Measurements from ENCODE around the gene PRMT7.

DNA sequence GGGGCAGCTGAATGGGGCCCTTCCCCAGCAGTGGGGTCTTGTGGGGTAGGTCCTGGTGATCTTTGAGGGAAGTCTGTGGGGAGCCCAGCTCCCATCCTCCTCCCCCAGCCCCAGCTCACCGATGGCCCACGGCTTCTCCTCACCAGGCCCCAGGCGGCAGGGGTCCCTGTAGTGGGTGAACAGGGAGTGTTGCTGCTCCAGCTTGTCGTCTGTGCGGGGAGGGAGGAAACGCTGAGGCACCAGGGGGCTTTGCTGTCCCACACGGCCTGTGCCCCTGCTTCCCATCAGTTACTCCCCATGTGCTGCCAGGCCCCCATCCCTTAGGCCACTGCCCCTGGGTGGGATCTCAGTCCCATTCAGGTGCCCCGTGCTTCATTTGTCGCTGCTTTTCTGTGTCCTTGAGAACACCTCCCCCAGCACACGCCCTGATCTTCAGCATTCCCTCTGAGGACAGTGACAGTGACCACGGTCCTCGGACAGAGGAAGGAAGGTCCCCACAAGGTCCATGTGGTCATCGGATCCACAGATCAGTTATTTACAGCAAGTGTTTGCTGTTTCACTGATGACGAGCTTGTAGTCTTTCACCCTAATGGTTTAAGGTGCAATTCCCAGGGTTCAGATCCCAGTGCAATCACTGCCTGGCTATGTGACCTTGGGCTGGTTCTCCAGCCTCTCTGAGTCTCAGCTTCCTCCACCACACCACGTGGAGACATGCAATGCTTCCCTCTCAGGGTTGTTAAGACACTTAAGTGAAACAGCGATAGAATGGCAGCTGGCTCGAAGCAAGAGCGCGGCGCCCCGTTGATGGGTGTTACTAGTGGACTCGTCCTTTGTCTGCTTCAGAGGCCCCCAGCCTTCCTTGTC, 53.1 kb downstream of the PRMT7 start:
- TF ChIP-seq, protein P1, sequence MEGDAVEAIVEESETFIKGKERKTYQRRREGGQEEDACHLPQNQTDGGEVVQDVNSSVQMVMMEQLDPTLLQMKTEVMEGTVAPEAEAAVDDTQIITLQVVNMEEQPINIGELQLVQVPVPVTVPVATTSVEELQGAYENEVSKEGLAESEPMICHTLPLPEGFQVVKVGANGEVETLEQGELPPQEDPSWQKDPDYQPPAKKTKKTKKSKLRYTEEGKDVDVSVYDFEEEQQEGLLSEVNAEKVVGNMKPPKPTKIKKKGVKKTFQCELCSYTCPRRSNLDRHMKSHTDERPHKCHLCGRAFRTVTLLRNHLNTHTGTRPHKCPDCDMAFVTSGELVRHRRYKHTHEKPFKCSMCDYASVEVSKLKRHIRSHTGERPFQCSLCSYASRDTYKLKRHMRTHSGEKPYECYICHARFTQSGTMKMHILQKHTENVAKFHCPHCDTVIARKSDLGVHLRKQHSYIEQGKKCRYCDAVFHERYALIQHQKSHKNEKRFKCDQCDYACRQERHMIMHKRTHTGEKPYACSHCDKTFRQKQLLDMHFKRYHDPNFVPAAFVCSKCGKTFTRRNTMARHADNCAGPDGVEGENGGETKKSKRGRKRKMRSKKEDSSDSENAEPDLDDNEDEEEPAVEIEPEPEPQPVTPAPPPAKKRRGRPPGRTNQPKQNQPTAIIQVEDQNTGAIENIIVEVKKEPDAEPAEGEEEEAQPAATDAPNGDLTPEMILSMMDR (IDR thresholded peaks at IDR 0.05; ENCODE audit: control extremely low read depth in 1 of 3, insufficient read depth in 1 of 3, low read depth in 1 of 3, low read length in 3 of 3), result no peak
- no peak for TF ChIP-seq TAF1 (IDR thresholded peaks at IDR 0.05; ENCODE audit: low read depth, low read length)
- no peak for TF ChIP-seq POLR2A (IDR thresholded peaks at IDR 0.05; ENCODE audit: control extremely low read depth in 1 of 2, low read depth in 2 of 2, low read length in 2 of 2)
- TF ChIP-seq RFX5 (IDR thresholded peaks at IDR 0.05; ENCODE audit: borderline replicate concordance, low read depth, low read length), result no peak
- no peak for TF ChIP-seq MAFK (IDR thresholded peaks at IDR 0.05; ENCODE audit: low read depth, low read length)
- TF ChIP-seq TCF12 (IDR thresholded peaks at IDR 0.05; ENCODE audit: low read depth, low read length), result no peak
- TF ChIP-seq CBX5 (IDR thresholded peaks at IDR 0.05; ENCODE audit: low read depth, low read length), result no peak
